GM23248 (cell line): Measurements from ENCODE around the gene ABCG2. TPM values are rescaled to one million over a fixed set of nuclear protein-coding genes. Genes with fewer than 3 reads are reported as not detected.

Experiments used
- DNase-seq: peaks from one replicate; pipeline ENCODE4 v3.0.0-alpha.2; 2015
- H2AFZ ChIP-seq: fragments of 200-600 bp; sonication (generic); 2 replicates; pipeline ENCODE4 v1.6.1; 2016; ENCODE audit warnings: antibody characterized with exemption
- H3F3A ChIP-seq: fragments of 200-600 bp; sonication (generic); 2 replicates; pipeline ENCODE4 v1.6.1; 2016; ENCODE audit warnings: mild to moderate bottlenecking, antibody characterized with exemption, mixed run types; ENCODE audit not compliant: insufficient read depth
- H3K27ac ChIP-seq: fragments of 200-600 bp; sonication (generic); 2 replicates; pipeline ENCODE4 v1.5.1; 2016; ENCODE audit warnings: mild to moderate bottlenecking
- H3K27me3 ChIP-seq: fragments of 200-600 bp; sonication (generic); replicated peaks from 2 replicates; pipeline ENCODE4 v1.6.1; 2016; ENCODE audit warnings: mild to moderate bottlenecking; ENCODE audit not compliant: insufficient read depth
- H3K36me3 ChIP-seq: fragments of 200-600 bp; sonication (generic); 2 replicates; pipeline ENCODE4 v1.6.1; 2016; ENCODE audit warnings: low read depth, mild to moderate bottlenecking
- H3K4me1 ChIP-seq: fragments of 200-600 bp; sonication (generic); 2 replicates; pipeline ENCODE4 v1.6.1; 2016; ENCODE audit warnings: mild to moderate bottlenecking; ENCODE audit not compliant: insufficient read depth
- H3K4me2 ChIP-seq: fragments of 200-600 bp; sonication (generic); one replicate; pipeline ENCODE4 v1.6.1; 2016; ENCODE audit warnings: mild to moderate bottlenecking; ENCODE audit not compliant: unreplicated experiment
- H3K4me3 ChIP-seq: fragments of 200-600 bp; sonication (generic); 2 replicates; pipeline ENCODE4 v1.5.1; 2016; ENCODE audit warnings: mild to moderate bottlenecking
- H3K79me2 ChIP-seq: fragments of 200-600 bp; sonication (generic); 2 replicates; pipeline ENCODE4 v1.6.1; 2016; ENCODE audit warnings: mild to moderate bottlenecking; ENCODE audit not compliant: insufficient read depth
- H3K9ac ChIP-seq: fragments of 200-600 bp; sonication (generic); 2 replicates; pipeline ENCODE4 v1.6.1; 2016; ENCODE audit warnings: mild to moderate bottlenecking
- H3K9me2 ChIP-seq: fragments of 200-600 bp; sonication (generic); 2 replicates; pipeline ENCODE4 v1.6.1; 2016; ENCODE audit warnings: mixed run types, mild to moderate bottlenecking, moderate library complexity; ENCODE audit not compliant: insufficient read depth
- H3K9me3 ChIP-seq: fragments of 200-600 bp; sonication (generic); one replicate; pipeline ENCODE4 v1.6.1; 2017; ENCODE audit warnings: low read depth
- H4K20me1 ChIP-seq: fragments of 200-600 bp; sonication (generic); 2 replicates; pipeline ENCODE4 v1.6.0; 2016; ENCODE audit not compliant: insufficient read depth
- EZH2 ChIP-seq: fragments of 200-600 bp; sonication (generic); IDR thresholded peaks from 2 replicates; pipeline ENCODE4 v1.6.1; 2018; ENCODE audit warnings: antibody characterized with exemption, mild to moderate bottlenecking; ENCODE audit not compliant: insufficient read depth, poor library complexity, severe bottlenecking
- EZH2phosphoT487 ChIP-seq: fragments of 200-600 bp; sonication (generic); IDR thresholded peaks from 2 replicates; pipeline ENCODE4 v1.6.1; 2018; ENCODE audit warnings: antibody characterized with exemption, moderate library complexity, mild to moderate bottlenecking, low read depth; ENCODE audit not compliant: insufficient read depth
- WGBS, 2 experiments: methylation state at CpG; one replicate each; pipeline ENCODE4 v1.1.6; 2015 to 2017; ENCODE audit warnings: low lambda C conversion rate in 2 of 2, low coverage in 1 of 2; ENCODE audit errors: missing lambda C conversion rate in 2 of 2; 5-methylcytosine and 5-hydroxymethylcytosine counted together
- in situ Hi-C: fragments of 300-500 bp; cut with MboI; formaldehyde crosslinking; loops from 2 replicates; pipeline ENCODE4 v1.15.0; 2020
- polyA plus RNA-seq: library from polyadenylated mRNA; unstranded; fragments of >200 nt; fragmentation: Nextera tagmentation; extraction: Ambion mirVana; gene quantifications from 2 replicates; pipeline ENCODE4 v1.2.1, GENCODE V29; 2016
- total RNA-seq: library from RNA; depleted of rRNA; stranded (reverse); fragments of >200 nt; shearing (Covaris generic); gene quantifications from 2 replicates; pipeline ENCODE4 v1.2.3, GENCODE V29; 2014; rRNA removed

ABCG2 gene
- total RNA-seq (0.11 and 0.76 TPM in 2 replicates), polyA plus RNA-seq (0.05 and 0.14 TPM in 2 replicates)

DNA sequence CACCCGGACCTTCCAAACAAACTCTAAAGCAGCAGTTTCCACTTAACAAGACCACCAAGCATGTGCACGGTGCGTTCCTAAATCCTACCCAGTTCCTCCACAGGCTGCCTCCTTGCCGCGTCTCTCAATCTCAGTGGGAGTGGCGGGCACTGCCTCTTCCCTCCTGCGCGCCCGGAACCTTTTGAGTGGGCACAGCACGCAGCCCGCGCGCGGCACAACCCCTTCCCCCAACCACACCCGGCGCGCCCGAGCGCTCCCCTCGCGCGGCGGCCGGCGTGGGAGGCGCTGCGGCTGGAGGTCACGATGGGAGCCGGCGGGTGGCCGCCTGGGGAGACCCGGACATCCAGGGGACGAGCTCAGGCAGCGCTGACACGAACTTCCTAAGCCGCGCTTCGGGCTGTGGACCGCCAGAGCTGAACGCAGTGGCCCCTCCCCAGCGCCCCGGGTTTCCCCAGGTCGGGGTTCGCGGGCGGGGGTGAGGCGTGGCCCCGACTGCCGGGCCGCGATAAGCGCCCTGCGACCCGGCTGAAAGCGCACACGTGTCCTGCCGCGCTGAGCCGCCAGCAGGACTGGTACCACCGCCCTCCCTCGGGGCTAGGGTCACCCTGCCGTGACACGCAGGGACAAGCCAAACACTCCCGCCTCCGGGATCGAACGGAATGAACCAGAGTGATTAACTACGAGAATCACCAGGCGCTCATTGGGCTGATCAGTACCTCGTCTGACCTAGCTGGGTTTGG, at the start of gene ABCG2:
ABCG2 (minus strand) TSS at position 151 of the 740 bp plus-strand sequence. CDS start 18,644 bp downstream, outside the sequence.
- in situ Hi-C loops: no loop called here
- peak within 1 kb of the TSS; percentile 80 for H2AFZ ChIP-seq
- H3K9ac ChIP-seq: peak within 1 kb of the TSS; percentile 39; the same call in 1 of the 2 replicates
- no peak for DNase-seq
- WGBS, 2 experiments: 1 to 3% methylated on average over 59 of the region's 70 CpGs
- TF ChIP-seq EZH2phosphoT487 (no peak), EZH2 (peak; percentile 6)
- peak within 1 kb of the TSS; percentile 72 for H3K4me3 ChIP-seq
- H3K36me3 ChIP-seq: no peaks in the 10 kb centered on the region
- no peaks in the 10 kb centered on the region for H3K9me3 ChIP-seq
- H3K27me3 ChIP-seq: peaks cover 4% of the 10 kb centered on the region; the same call in 1 of the 2 replicates
- H3K27ac ChIP-seq: no peak within 1 kb of the TSS
- no peaks in the 10 kb centered on the region for H4K20me1 ChIP-seq
- H3K4me1 ChIP-seq: no peaks in the 10 kb centered on the region
- no peaks in the 10 kb centered on the region for H3F3A ChIP-seq
- no peaks in the 10 kb centered on the region for H3K79me2 ChIP-seq
- peak within 1 kb of the TSS; percentile 62 for H3K4me2 ChIP-seq
- H3K9me2 ChIP-seq: no peaks in the 10 kb centered on the region

GRCh38 chr4:88208156-88208555, 49.7 kb upstream of the ABCG2 start:
- Histone ChIP-seq H3K4me2 (no peak overlapping the region), H3K4me3 (no peak overlapping the region), H4K20me1 (no peaks in the 10 kb centered on the region), H3K27ac (no peak overlapping the region), H3F3A (no peaks in the 10 kb centered on the region), H3K9me2 (no peaks in the 10 kb centered on the region), H3K9me3 (no peaks in the 10 kb centered on the region), H2AFZ (no peak overlapping the region), H3K27me3 (peaks cover 3% of the 10 kb centered on the region; the same call in 1 of the 2 replicates), H3K79me2 (no peaks in the 10 kb centered on the region), H3K36me3 (no peaks in the 10 kb centered on the region), H3K4me1 (no peaks in the 10 kb centered on the region), H3K9ac (no peak overlapping the region)
- WGBS, 2 experiments: 51 to 53% methylated on average over 4 of the region's 4 CpGs
- DNase-seq: no peak
- in situ Hi-C loops: loop anchor here (25.0 kb wide), 1 partner anchor 346 kb away; no protein-coding TSS in a partner anchor
- TF ChIP-seq EZH2phosphoT487: no peak
- no peak for TF ChIP-seq EZH2

DNA sequence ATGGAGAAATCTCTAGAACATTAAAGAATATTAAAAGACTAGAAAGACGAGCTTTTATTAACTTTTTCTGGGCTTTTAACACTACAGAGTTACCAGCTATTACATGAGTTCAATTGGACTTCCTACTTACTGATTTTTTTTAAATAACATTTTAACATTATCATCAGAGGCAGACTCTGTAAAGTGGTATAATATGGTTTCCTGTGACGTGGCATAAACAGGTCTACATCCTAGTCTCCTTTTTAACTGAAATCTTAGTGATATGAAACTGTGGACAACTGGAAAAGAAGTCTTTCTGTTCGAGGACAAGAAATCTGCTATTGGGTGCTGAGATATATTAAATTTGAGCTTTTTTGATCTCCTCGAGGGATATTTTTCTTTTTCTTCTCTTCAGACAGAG, 48.7 kb upstream of the ABCG2 start:
- Histone ChIP-seq H3K9me2 (no peaks in the 10 kb centered on the region), H4K20me1 (no peaks in the 10 kb centered on the region), H3K27me3 (peaks cover 3% of the 10 kb centered on the region; the same call in 1 of the 2 replicates), H3K79me2 (no peaks in the 10 kb centered on the region), H3F3A (no peaks in the 10 kb centered on the region), H3K27ac (no peak overlapping the region), H3K4me3 (no peak overlapping the region), H2AFZ (no peak overlapping the region), H3K36me3 (no peaks in the 10 kb centered on the region), H3K9me3 (no peaks in the 10 kb centered on the region), H3K4me1 (no peaks in the 10 kb centered on the region), H3K9ac (no peak overlapping the region), H3K4me2 (no peak overlapping the region)
- in situ Hi-C loops: loop anchor here (25.0 kb wide), 1 partner anchor 345 kb away; no protein-coding TSS in a partner anchor
- no peak for DNase-seq
- WGBS, 2 experiments: 63 to 65% methylated on average over 4 of the region's 4 CpGs
- TF ChIP-seq EZH2 (no peak), EZH2phosphoT487 (no peak)

DNA sequence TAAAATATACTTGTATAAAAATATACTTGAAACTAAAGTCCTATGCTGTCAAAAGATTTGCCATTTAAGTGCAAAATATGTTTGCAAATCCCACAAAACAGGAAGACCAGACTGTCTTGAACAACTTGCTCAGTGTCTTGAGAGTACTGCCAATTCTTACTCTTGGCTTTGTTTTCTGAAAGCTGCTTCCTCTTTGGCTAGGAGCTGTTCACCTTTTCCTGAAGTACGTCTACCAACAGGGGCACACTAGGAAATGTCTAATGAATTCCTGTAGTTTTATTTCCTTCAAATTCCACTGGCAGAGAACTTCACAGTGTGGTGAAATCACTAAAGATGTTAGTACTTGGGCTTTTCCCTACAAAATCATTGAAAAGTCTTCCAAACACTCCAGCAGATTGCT, 46.4 kb upstream of the ABCG2 start:
- no peak overlapping the region for H3K27ac ChIP-seq
- H3K9me2 ChIP-seq: no peaks in the 10 kb centered on the region
- H3K4me2 ChIP-seq: no peak overlapping the region
- H4K20me1 ChIP-seq: no peaks in the 10 kb centered on the region
- no peak overlapping the region for H3K9ac ChIP-seq
- in situ Hi-C loops: loop anchor here (25.0 kb wide), 1 partner anchor 343 kb away; no protein-coding TSS in a partner anchor
- H2AFZ ChIP-seq: no peak overlapping the region
- no peak overlapping the region for H3K4me3 ChIP-seq
- no peaks in the 10 kb centered on the region for H3K4me1 ChIP-seq
- WGBS, 2 experiments: 4 to 7% methylated on average over 1 of the region's 1 CpG
- H3K36me3 ChIP-seq: no peaks in the 10 kb centered on the region
- TF ChIP-seq EZH2 (no peak), EZH2phosphoT487 (no peak)
- DNase-seq: no peak
- H3K27me3 ChIP-seq: peaks cover 3% of the 10 kb centered on the region; the same call in 1 of the 2 replicates
- no peaks in the 10 kb centered on the region for H3F3A ChIP-seq
- no peaks in the 10 kb centered on the region for H3K9me3 ChIP-seq
- H3K79me2 ChIP-seq: no peaks in the 10 kb centered on the region
